Neutrophil (primary cell): ENCODE results near the gene HMCN2.

Experiments used
- H3K27ac ChIP-seq: fragments of 200-600 bp; sonication (generic); 2 replicates; pipeline ENCODE4 v1.5.1; 2016; ENCODE audit warnings: mild to moderate bottlenecking, moderate library complexity
- H3K27me3 ChIP-seq: fragments of 200-600 bp; sonication (generic); 2 replicates; pipeline ENCODE4 v1.6.0; 2016; ENCODE audit warnings: mild to moderate bottlenecking
- H3K36me3 ChIP-seq: fragments of 200-600 bp; sonication (generic); 2 replicates; pipeline ENCODE4 v1.5.1; 2017
- H3K4me1 ChIP-seq, 2 experiments: fragments of 200-600 bp in 1 of 2; sonication (generic) in 1 of 2; 1 replicate in 1 of 2; 2 replicates in 1 of 2; pipeline versions ENCODE4 v1.5.1 to v1.6.1; 2013 to 2016; ENCODE audit warnings: low read depth in 1 of 2, low read length in 1 of 2, mild to moderate bottlenecking in 1 of 2, moderate library complexity in 1 of 2; ENCODE audit not compliant: control insufficient read depth in 1 of 2, insufficient read depth in 1 of 2
- H3K4me3 ChIP-seq, 2 experiments: fragments of 200-600 bp in 1 of 2; sonication (generic) in 1 of 2; 1 replicate in 1 of 2; 2 replicates in 1 of 2; pipeline ENCODE4 v1.5.1; 2013 to 2016; ENCODE audit warnings: low read depth in 1 of 2, low read length in 1 of 2, mild to moderate bottlenecking in 1 of 2, moderate library complexity in 1 of 2
- H3K9me3 ChIP-seq: fragments of 200-600 bp; sonication (generic); 2 replicates; pipeline ENCODE4 v1.5.1; 2016
- CTCF ChIP-seq: fragments of 200-600 bp; sonication (generic); IDR thresholded peaks from 2 replicates; pipeline ENCODE4 v1.5.1; 2016; ENCODE audit warnings: antibody characterized with exemption

Gene HMCN2

GRCh38 chr9:130283539-130284248, 18.1 kb downstream of the HMCN2 start:
- Histone ChIP-seq H3K27me3 (peaks cover 20% of the 10 kb centered on the region), H3K4me1 (no peaks in the 10 kb centered on the region), H3K36me3 (no peaks in the 10 kb centered on the region), H3K4me3 (no peak overlapping the region), H3K27ac (no peak overlapping the region), H3K9me3 (no peaks in the 10 kb centered on the region)
- no peak for TF ChIP-seq CTCF

GRCh38 chr9:130284249-130284625, 18.7 kb downstream of the HMCN2 start:
- H3K9me3 ChIP-seq, result no peaks in the 10 kb centered on the region
- H3K36me3 ChIP-seq, result no peaks in the 10 kb centered on the region
- no peak for TF ChIP-seq CTCF
- no peak overlapping the region for H3K27ac ChIP-seq
- H3K4me3 ChIP-seq, result no peak overlapping the region
- H3K27me3 ChIP-seq, result peaks cover 26% of the 10 kb centered on the region
- H3K4me1 ChIP-seq, result no peaks in the 10 kb centered on the region

- TF ChIP-seq CTCF, result no peak
- H3K4me1 ChIP-seq, result no peaks in the 10 kb centered on the region
- no peaks in the 10 kb centered on the region for H3K36me3 ChIP-seq
- H3K27ac ChIP-seq, result no peak overlapping the region
- H3K27me3 ChIP-seq, result peaks cover 30% of the 10 kb centered on the region
- H3K9me3 ChIP-seq, result no peaks in the 10 kb centered on the region
- H3K4me3 ChIP-seq, result no peak overlapping the region
These were observed 19.1 kb downstream of the HMCN2 start for GRCh38 chr9:130284690-130285089.

- Histone ChIP-seq H3K36me3 (no peaks in the 10 kb centered on the region), H3K9me3 (no peaks in the 10 kb centered on the region), H3K4me3 (no peak overlapping the region), H3K27ac (no peak overlapping the region), H3K4me1 (no peaks in the 10 kb centered on the region), H3K27me3 (peaks cover 36% of the 10 kb centered on the region)
- TF ChIP-seq CTCF, result no peak
These were observed 19.7 kb downstream of the HMCN2 start for GRCh38 chr9:130285271-130285670.

GRCh38 chr9:130286072-130286770, 20.7 kb downstream of the HMCN2 start:
- no peaks in the 10 kb centered on the region for H3K36me3 ChIP-seq
- no peak for TF ChIP-seq CTCF
- H3K9me3 ChIP-seq, result no peaks in the 10 kb centered on the region
- no peak overlapping the region for H3K4me3 ChIP-seq
- H3K4me1 ChIP-seq, result no peaks in the 10 kb centered on the region
- H3K27me3 ChIP-seq, result peaks cover 41% of the 10 kb centered on the region
- H3K27ac ChIP-seq, result no peak overlapping the region
